SK-N-SH (cell line): Measurements from ENCODE around the gene TIAL1. TPM values are rescaled to one million over a fixed set of nuclear protein-coding genes. Genes with fewer than 3 reads are reported as not detected.

Experiments
- CTCF ChIA-PET: fragments of 300-600, 350-600 bp; formaldehyde crosslinking; extraction: SDS; loops from one replicate; lab custom pipeline; 2021; lab: Yijun Ruan, JAX
- POLR2A ChIA-PET: fragments of 350-600 bp; sonication (Branson Sonifier 250); formaldehyde crosslinking; extraction: SDS; loops from one replicate; lab custom pipeline; 2020; ENCODE audit warnings: antibody characterized with exemption, inconsistent platforms; lab: Yijun Ruan, JAX
- DNase-seq: peaks from one replicate; pipeline ENCODE4 v3.0.0; 2012
- H2AFZ ChIP-seq: fragments of 200-600 bp; sonication (generic); 2 replicates; pipeline ENCODE4 v1.8.1; 2016; ENCODE audit warnings: antibody characterized with exemption, mild to moderate bottlenecking, low read depth
- H3F3A ChIP-seq: fragments of 200-600 bp; sonication (generic); replicated peaks from 2 replicates; pipeline ENCODE3; 2016; ENCODE audit warnings: antibody characterized with exemption, mild to moderate bottlenecking; ENCODE audit not compliant: insufficient read depth
- H3K27ac ChIP-seq, 2 experiments: fragments of 200-500 bp in 1 of 2; fragments of 200-600 bp in 1 of 2; sonication (Bioruptor generic) in 1 of 2; sonication (generic), shearing (Covaris generic) in 1 of 2; 2 replicates each; pipeline versions ENCODE4 v1.5.1 to v1.6.1; 2014 to 2016; ENCODE audit warnings: low read depth in 2 of 2, inconsistent platforms in 1 of 2, low read length in 1 of 2, mild to moderate bottlenecking in 1 of 2, mixed read lengths in 1 of 2
- H3K27me3 ChIP-seq: fragments of 200-600 bp; sonication (generic), shearing (Covaris generic); 2 replicates; pipeline ENCODE4 v1.6.1; 2016; ENCODE audit warnings: mixed run types; ENCODE audit not compliant: insufficient read depth
- H3K36me3 ChIP-seq, 2 experiments: fragments of 200-500 bp in 1 of 2; fragments of 200-600 bp in 1 of 2; sonication (Bioruptor generic) in 1 of 2; sonication (generic) in 1 of 2; replicated peaks in 1 of 2; 2 replicates each; pipeline versions ENCODE3 to v1.5.1; 2014 to 2016; ENCODE audit warnings: low read length in 1 of 2, mild to moderate bottlenecking in 1 of 2; ENCODE audit not compliant: insufficient read depth in 2 of 2, control insufficient read depth in 1 of 2
- H3K4me1 ChIP-seq, 2 experiments: fragments of 200-500 bp in 1 of 2; fragments of 200-600 bp in 1 of 2; sonication (Bioruptor generic) in 1 of 2; sonication (generic), shearing (Covaris generic) in 1 of 2; 2 replicates each; pipeline versions ENCODE4 v1.5.1 to v1.6.1; 2014 to 2016; ENCODE audit warnings: low read depth in 1 of 2, low read length in 1 of 2, mixed run types in 1 of 2; ENCODE audit not compliant: insufficient read depth in 2 of 2, control insufficient read depth in 1 of 2
- H3K4me2 ChIP-seq: fragments of 200-600 bp; sonication (generic), shearing (Covaris generic); 2 replicates; pipeline ENCODE4 v1.6.1; 2017; ENCODE audit warnings: mixed run types
- H3K4me3 ChIP-seq, 2 experiments: fragments of 200-500 bp in 1 of 2; fragments of 200-600 bp in 1 of 2; sonication (Bioruptor generic) in 1 of 2; sonication (generic), shearing (Covaris generic) in 1 of 2; 2 replicates each; pipeline versions ENCODE4 v1.5.1 to v1.8.1; 2014 to 2016; ENCODE audit warnings: low read depth in 2 of 2, inconsistent platforms in 1 of 2, low read length in 1 of 2, mild to moderate bottlenecking in 1 of 2, mixed read lengths in 1 of 2, moderate library complexity in 1 of 2
- H3K79me2 ChIP-seq: fragments of 200-600 bp; sonication (generic); 2 replicates; pipeline ENCODE4 v1.8.1; 2017; ENCODE audit warnings: mild to moderate bottlenecking; ENCODE audit not compliant: insufficient read depth
- H3K9ac ChIP-seq: fragments of 200-600 bp; sonication (generic); 2 replicates; pipeline ENCODE4 v1.6.1; 2017; ENCODE audit warnings: mixed run types
- H3K9me2 ChIP-seq: fragments of 200-600 bp; sonication (generic); 2 replicates; pipeline ENCODE4 v1.6.1; 2017; ENCODE audit warnings: mixed run types
- H3K9me3 ChIP-seq: fragments of 200-600 bp; sonication (generic); 2 replicates; pipeline ENCODE4 v1.6.1; 2017; ENCODE audit warnings: mixed run types, mild to moderate bottlenecking, moderate library complexity
- H4K20me1 ChIP-seq: fragments of 200-600 bp; sonication (generic); 2 replicates; pipeline ENCODE4 v1.6.1; 2017; ENCODE audit warnings: mild to moderate bottlenecking, mixed run types; ENCODE audit not compliant: insufficient read depth
- CTCF ChIP-seq: fragments of 200-600 bp; sonication (generic); IDR thresholded peaks from 2 replicates; pipeline ENCODE4 v1.6.1; 2017; ENCODE audit warnings: antibody characterized with exemption, mild to moderate bottlenecking, moderate library complexity
- FOXJ3 ChIP-seq: sonication (generic); formaldehyde crosslinking; IDR thresholded peaks from 2 replicates; pipeline ENCODE4 v1.5.1; 2020; ENCODE audit warnings: mild to moderate bottlenecking, missing genetic modification reagents
- JUND ChIP-seq: IDR thresholded peaks from 2 replicates; pipeline ENCODE4 v1.4.0; 2012
- MAX ChIP-seq: IDR thresholded peaks from 2 replicates; pipeline ENCODE4 v1.4.0; 2012; ENCODE audit warnings: low read depth
- MEF2A ChIP-seq: IDR thresholded peaks from 2 replicates; pipeline ENCODE4 v1.4.0; 2012; ENCODE audit warnings: low read depth, borderline replicate concordance
- NFIC ChIP-seq: IDR thresholded peaks from 2 replicates; pipeline ENCODE4 v1.4.0; 2012; ENCODE audit warnings: borderline replicate concordance
- POLR2AphosphoS5 ChIP-seq: IDR thresholded peaks from 2 replicates; pipeline ENCODE4 v1.6.1; 2012; ENCODE audit warnings: low read depth, low read length
- RAD21 ChIP-seq: IDR thresholded peaks from 2 replicates; pipeline ENCODE4 v1.6.1; 2012; ENCODE audit warnings: mild to moderate bottlenecking, low read length
- SMC3 ChIP-seq: IDR thresholded peaks from 2 replicates; pipeline ENCODE4 v1.6.1; 2012; ENCODE audit warnings: low read depth, low read length, improper control_type of control experiment
- TCF12 ChIP-seq: IDR thresholded peaks from 2 replicates; pipeline ENCODE4 v1.4.0; 2012
- USF1 ChIP-seq: IDR thresholded peaks from 2 replicates; pipeline ENCODE4 v1.4.0; 2012; ENCODE audit warnings: low read depth, borderline replicate concordance
- WGBS: methylation state at CpG from one replicate; pipeline ENCODE4 v1.1.6; 2017; ENCODE audit warnings: low lambda C conversion rate; 5-methylcytosine and 5-hydroxymethylcytosine counted together
- polyA plus RNA-seq, 3 experiments: library from polyadenylated mRNA; depleted of rRNA; stranded (reverse); fragments of >200 nt; gene quantifications; 2 replicates each; pipeline ENCODE4 v1.2.3, GENCODE V29; 2012

The TIAL1 gene
- polyA plus RNA-seq, 1 of the 3 experiments (the other 2 are of a cell fraction), result 58.0 TPM

- peak overlapping the region; percentile 76 for H3K9ac ChIP-seq
Measured at GRCh38 chr10:119542988-119543813, 53.6 kb downstream of the TIAL1 start.

More at GRCh38 chr10:119542988-119543813, 53.6 kb downstream of the TIAL1 start:
- H3K4me3 ChIP-seq, result peak overlapping the region; percentile 63 to 71
- H3K9me3 ChIP-seq, result no peaks in the 10 kb centered on the region
- TF ChIP-seq MEF2A, result 0 out of 2 replicates have a peak, but pooled peaks have one; percentile 27
- peak; percentile 52 for TF ChIP-seq SMC3
- TF ChIP-seq FOXJ3 (CRISPR knock-in tag), result no peak
- TF ChIP-seq USF1, result peak; percentile 34; the same call in 1 of the 2 replicates
- no peak for TF ChIP-seq NFIC
- TF ChIP-seq POLR2AphosphoS5, result no peak
- no peak for TF ChIP-seq TCF12
- TF ChIP-seq JUND, result no peak
- peak; percentile 75 for TF ChIP-seq CTCF
- TF ChIP-seq MAX, result peak; percentile 29
- peak; percentile 52 for TF ChIP-seq RAD21
- H4K20me1 ChIP-seq, result no peaks in the 10 kb centered on the region
- H3K4me2 ChIP-seq, result peak overlapping the region; percentile 97
- H3K27ac ChIP-seq, result no peak overlapping the region
- H3K27me3 ChIP-seq, result no peaks in the 10 kb centered on the region; the same call in 1 of the 2 replicates
- H3F3A ChIP-seq, result peaks cover 4% of the 10 kb centered on the region
- peak overlapping the region; percentile 68; the same call in 1 of the 2 replicates for H2AFZ ChIP-seq
- no peaks in the 10 kb centered on the region for H3K9me2 ChIP-seq
- CTCF ChIA-PET, result interaction anchor here (0.6 to 2.8 kb wide), 43 partner anchors 10 to 587 kb away, joined by 3 to 23 read pairs (median 3); partner anchors contain the start of gene GRK5
- 2% methylated on average over 18 of the region's 78 CpGs for WGBS
- peaks cover 42% of the 10 kb centered on the region for H3K79me2 ChIP-seq
- H3K4me1 ChIP-seq, result peaks cover 3 to 17% of the 10 kb centered on the region in 2 experiments; a peak in 3 of 4 replicates
- POLR2A ChIA-PET, result no interaction called here
- DNase-seq, result peak; percentile 82
- H3K36me3 ChIP-seq, result no peaks in the 10 kb centered on the region
